Putamen (tissue), 1 donor: ENCODE measurements around the gene TPRN.

Source experiments
- DNase-seq: peaks from one replicate; pipeline ENCODE4 v3.0.0-alpha.2; 2016; ENCODE audit warnings: low spot score

Gene TPRN

GRCh38 chr9:137224830-137225694, 24.5 kb upstream of the TPRN start, which contains the start of gene CYSRT1:
TSS of gene CYSRT1 (plus strand) at chr9:137225174. CDS start at chr9:137225622, 448 bp downstream.
- DNase-seq = no peak

DNA sequence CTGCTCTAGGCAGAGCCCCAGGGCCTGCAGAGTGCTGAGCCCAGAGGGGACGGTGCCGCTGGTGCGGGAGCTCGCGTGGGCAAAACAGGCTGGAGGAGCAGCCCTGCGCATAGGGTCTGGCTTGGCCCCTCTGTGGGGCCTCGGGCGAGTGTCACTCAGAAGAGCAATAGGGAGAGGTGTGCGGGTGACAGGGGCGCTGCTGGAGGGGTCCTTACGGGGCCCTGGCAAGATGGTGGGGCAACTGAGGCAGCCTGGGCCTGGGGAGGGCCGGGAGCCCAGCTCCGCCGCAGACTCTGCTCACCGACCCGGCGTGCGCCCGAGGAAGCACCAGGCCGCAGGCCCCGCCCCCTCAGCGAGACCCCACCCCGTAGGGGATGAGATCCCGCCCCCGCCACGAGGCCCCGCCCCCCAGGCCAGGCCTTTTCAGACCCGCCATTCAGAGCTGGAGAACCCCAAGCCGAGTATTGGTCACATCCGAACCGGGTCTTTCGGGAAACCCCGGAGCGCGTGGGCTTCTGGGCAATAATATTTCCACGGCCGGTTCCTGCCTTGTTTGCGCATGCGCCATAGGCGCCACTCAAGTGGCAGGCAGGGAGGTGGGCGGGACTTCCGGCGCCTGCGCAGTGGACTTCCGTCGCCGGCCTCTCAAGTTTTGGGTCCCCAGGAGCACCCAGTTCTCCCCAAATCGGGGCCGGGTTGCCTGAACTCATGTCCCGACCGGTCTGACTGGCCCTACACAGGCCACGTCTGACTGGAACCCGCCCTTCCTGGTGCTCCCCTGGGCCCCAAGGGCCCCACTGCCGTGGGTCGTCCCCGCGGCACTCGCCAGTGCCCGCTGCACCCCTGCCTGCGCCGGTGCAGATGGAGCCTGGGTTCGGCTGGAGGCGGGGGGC, 22.8 kb upstream of the TPRN start:
- DNase-seq = peak; percentile 97

GRCh38 chr9:137222190-137223077, 21.9 kb upstream of the TPRN start, which contains the start of gene RNF208:
TSS of gene RNF208 (minus strand) at chr9:137222240. CDS start at chr9:137221212, 1,028 bp downstream.
- no peak for DNase-seq

DNA sequence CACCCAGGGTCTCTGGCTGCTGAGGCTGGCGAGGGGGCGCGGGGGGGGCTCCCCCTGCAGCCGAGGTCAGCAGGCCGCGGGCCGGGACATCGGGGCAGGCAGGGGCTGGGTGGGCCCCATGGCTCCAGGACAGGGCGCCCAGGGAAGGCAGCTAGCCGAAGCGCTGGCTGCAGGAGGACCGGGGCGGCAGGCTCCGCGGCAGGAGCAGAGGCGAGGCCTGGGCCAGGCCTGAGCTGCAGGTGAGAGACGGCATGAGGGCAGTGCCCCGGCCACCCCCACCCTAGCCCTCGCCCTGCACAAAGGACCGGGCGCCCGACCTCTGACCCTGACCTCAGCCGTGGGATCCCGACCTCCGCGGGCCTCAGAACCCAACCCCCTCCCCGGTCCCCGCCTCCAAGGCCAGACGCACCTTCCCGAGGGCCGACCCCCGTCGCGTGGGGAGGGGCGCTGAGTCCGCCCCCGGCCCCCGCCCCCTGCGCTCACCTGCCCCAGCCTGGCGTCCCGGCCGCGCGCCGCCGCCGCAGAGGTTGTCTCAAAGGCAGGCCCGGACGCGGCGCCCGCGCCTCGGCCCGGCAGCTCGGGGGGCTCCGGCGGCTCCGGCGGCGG, 21.1 kb upstream of the TPRN start:
- no peak for DNase-seq

- no peak for DNase-seq
These were observed 20.6 kb upstream of the TPRN start for GRCh38 chr9:137221095-137221505.

GRCh38 chr9:137220317-137221094, 20.0 kb upstream of the TPRN start:
- no peak for DNase-seq

DNA sequence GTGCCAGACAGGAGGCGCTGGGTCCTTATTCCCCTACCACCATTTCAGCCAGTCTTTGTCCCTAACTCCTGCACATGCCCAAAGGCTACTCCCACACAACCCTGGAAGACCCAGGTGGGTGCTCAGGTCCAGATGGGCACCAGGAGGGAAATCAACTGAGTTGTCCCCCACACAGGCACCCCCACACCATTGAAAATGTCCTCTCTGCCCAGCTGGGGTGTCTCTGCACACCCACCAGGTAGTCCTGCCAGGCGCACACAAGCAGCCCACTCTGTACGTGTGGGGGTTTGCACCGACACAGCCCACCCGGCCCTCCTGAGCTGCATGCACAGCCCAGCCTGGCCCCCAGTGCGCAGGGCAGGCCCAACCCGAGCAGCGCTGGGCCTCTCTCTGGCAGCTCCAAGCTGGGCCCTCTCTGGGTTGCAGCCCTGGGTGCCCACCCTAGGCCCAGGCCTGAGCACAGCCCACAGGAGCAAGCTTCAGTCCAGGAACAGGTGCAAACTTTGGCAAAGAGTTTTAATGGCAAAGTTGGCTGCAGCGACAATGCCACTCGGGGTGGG, 19.3 kb upstream of the TPRN start:
- DNase-seq = no peak

DNA sequence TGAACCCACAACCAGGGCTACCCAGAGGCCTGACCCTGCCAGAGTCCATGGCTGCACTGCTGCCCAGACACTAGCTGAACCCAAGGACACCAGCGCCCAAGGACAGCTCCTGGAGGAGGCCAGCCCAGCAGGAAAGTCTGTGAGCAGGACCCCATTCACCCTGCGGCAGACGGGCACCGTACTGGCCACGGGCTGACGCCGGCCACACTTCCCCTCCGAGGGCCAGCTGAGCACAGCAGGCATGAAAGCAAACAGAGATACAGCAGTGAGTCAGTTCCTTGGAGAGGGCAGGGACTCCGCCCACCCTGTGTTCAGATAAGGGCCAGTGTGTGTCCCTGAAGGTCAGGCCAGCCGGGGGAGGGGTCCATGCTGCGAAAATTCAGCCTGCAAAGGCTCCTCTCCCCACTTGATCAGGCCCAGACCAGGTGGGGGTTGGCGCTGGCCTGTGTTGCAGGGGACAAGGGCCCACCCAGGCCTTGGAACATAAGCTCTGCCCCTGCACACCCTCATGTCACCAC, 18.3 kb upstream of the TPRN start:
- no peak for DNase-seq

DNA sequence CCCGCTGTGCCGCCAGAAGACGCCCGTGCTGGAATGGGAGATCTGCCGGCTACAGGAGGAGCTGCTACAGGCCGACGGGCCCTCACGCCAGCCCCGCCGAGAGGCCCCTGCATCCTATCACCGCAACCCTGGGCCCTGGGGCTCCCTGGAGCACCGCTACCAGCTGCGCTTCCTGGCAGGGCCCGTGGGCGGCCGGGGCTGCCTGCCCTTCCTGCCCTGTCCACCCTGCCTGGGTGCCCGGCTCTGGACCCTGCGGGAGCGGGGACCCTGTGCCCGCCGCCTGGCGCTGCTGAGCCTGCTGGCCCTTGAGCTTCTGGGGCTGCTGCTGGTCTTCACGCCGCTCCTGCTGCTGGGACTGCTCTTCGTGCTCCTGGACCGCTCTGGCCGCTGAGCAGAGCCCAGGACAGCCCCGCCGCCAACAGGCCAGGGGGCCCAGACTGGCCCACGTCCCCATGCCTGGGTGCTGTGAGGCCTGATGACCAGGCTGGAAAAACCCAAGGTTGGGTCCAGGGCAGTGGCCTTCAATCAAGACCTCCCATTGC, 17.7 kb upstream of the TPRN start:
- no peak for DNase-seq

GRCh38 chr9:137217276-137218211, 17.0 kb upstream of the TPRN start:
- no peak for DNase-seq

- no peak for DNase-seq
These were observed 15.8 kb upstream of the TPRN start for GRCh38 chr9:137216188-137216965.

DNA sequence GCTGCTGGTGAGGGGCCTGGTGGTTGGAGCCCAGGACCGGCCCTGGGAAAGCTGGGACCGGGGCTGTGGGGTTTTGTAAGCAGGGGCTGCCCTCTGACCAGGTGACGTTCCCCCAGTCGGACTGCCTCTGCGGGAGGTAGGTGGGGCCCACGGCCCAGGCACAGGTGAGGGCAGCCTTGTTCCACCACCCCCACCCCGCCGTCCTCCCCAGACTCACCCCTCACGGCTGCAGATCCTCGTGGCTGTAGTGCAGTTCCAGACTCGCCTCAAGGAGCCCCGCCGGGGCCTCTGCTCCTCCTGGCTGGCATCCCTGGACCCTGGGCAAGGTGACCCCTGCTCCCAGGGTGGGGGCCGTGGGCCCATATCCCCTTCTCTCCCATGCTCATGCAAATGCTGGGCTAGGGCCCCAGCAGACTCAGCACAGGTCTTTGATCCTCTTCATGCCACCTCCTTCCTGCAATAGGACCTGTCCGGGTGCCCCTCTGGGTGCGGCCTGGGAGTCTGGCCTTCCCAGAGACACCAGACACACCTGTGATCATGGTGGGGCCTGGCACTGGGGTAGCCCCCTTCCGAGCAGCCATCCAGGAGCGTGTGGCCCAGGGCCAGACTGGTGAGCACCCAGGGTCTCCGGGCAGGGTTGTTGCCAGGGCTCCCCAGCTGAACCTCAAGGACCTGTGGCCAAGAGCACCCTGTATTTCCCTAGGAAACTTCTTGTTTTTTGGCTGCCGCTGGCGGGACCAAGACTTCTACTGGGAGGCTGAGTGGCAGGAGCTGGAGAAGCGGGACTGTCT, 14.8 kb upstream of the TPRN start:
- DNase-seq = no peak

GRCh38 chr9:137214620-137215019, 14.1 kb upstream of the TPRN start:
- no peak for DNase-seq

GRCh38 chr9:137213160-137214060, 12.9 kb upstream of the TPRN start:
- DNase-seq = no peak

DNA sequence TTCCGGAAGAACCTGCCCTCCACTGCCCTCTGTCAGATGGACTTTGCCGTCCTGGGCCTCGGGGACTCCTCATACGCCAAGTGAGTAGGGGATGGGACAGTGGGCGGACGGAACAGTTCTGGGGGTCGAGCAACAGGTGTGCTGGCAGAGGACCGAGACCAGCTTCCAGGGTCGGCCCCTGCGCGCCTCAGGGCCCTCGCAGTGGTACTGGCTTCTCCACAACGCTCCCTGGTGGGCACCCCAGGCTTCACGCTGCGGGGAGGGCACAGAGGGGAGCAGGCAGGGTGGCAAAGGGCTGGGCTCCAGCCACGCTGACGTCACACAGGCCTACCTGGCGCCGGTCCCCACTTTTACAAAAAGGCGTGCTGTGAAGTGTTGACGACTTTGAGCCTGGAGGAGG, 12.0 kb upstream of the TPRN start:
- no peak for DNase-seq

DNA sequence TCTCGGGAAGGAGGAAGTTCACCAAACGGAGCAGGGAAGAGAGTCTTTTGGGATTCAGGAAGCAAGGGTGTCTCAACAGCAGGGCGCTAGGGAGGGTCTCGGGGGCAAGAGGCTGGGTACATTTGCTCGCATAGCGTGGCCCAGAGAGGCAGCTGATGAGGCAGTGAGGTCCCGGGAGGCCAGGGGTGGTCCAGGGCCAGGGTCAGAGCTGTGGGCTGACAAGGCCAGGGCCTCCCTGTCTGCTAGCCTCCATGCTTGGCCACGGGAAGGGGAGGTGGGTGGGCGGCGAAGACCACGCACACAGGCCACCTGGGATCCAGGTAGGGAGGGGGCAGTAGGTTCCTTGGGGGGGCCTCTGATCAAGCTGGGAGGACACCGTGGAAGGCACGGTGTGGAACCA, 11.0 kb upstream of the TPRN start:
- no peak for DNase-seq
